ENCODE results near the gene LRRC56.

DNA sequence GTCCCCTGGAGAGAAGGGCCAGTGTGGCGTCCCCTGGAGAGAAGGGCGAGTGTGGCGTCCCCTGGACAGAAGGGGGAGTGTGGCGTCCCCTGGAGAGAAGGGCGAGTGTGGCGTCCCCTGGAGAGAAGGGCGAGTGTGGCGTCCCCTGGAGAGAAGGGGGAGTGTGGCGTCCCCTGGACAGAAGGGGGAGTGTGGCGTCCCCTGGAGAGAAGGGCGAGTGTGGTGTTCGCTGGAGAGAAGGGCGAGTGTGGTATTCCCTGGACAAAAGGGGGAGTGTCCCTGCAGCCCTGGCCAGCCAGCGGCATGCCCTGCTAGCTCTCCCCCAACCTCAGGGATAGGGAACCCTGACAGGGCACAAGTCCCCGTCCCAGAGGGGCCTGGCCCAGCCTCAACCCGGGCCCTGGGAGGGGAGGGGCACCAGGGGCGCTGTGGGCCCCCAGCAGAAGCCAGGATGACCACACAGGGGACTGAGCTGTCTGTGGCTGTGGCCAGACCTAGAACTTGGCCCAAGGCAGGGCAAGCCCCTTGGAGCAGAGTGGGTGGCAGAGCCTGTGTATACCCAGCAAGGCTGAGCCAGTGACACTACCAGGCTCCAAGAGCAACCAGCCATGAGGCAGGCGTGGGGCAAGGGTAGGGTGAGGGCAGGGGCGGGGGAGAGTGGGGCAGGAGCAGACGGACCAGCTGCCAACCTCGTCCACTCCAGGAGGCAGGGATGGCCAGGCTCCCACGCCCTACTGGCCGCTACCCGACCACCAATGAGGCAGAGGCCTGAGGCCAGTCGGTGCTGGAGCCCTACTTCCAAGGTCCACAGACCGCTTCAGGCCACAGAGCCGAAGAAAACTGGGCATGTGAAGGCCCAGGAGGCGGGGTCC, 6.1 kb upstream of the LRRC56 start:
- TF ChIP-seq, protein P1, sequence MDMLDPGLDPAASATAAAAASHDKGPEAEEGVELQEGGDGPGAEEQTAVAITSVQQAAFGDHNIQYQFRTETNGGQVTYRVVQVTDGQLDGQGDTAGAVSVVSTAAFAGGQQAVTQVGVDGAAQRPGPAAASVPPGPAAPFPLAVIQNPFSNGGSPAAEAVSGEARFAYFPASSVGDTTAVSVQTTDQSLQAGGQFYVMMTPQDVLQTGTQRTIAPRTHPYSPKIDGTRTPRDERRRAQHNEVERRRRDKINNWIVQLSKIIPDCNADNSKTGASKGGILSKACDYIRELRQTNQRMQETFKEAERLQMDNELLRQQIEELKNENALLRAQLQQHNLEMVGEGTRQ (CRISPR knock-in tag; IDR thresholded peaks at IDR 0.05), result no peak
- TF ChIP-seq FOXJ3 (CRISPR knock-in tag; IDR thresholded peaks at IDR 0.05; ENCODE audit: borderline replicate concordance) (no peak), ZNF396 (CRISPR knock-in tag; IDR thresholded peaks at IDR 0.05; ENCODE audit: borderline replicate concordance) (no peak), NFATC4 (CRISPR knock-in tag; IDR thresholded peaks at IDR 0.05) (no peak), ETV6 (CRISPR knock-in tag; IDR thresholded peaks at IDR 0.05) (no peak), ATF1 (CRISPR knock-in tag; IDR thresholded peaks at IDR 0.05) (no peak), NFE2L1 (CRISPR knock-in tag; IDR thresholded peaks at IDR 0.05) (no peak)
- TF ChIP-seq, protein P2, sequence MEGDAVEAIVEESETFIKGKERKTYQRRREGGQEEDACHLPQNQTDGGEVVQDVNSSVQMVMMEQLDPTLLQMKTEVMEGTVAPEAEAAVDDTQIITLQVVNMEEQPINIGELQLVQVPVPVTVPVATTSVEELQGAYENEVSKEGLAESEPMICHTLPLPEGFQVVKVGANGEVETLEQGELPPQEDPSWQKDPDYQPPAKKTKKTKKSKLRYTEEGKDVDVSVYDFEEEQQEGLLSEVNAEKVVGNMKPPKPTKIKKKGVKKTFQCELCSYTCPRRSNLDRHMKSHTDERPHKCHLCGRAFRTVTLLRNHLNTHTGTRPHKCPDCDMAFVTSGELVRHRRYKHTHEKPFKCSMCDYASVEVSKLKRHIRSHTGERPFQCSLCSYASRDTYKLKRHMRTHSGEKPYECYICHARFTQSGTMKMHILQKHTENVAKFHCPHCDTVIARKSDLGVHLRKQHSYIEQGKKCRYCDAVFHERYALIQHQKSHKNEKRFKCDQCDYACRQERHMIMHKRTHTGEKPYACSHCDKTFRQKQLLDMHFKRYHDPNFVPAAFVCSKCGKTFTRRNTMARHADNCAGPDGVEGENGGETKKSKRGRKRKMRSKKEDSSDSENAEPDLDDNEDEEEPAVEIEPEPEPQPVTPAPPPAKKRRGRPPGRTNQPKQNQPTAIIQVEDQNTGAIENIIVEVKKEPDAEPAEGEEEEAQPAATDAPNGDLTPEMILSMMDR (IDR thresholded peaks at IDR 0.05), result no peak
- TF ChIP-seq, protein P3, sequence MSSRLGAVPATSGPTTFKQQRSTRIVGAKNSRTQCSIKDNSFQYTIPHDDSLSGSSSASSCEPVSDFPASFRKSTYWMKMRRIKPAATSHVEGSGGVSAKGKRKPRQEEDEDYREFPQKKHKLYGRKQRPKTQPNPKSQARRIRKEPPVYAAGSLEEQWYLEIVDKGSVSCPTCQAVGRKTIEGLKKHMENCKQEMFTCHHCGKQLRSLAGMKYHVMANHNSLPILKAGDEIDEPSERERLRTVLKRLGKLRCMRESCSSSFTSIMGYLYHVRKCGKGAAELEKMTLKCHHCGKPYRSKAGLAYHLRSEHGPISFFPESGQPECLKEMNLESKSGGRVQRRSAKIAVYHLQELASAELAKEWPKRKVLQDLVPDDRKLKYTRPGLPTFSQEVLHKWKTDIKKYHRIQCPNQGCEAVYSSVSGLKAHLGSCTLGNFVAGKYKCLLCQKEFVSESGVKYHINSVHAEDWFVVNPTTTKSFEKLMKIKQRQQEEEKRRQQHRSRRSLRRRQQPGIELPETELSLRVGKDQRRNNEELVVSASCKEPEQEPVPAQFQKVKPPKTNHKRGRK (CRISPR knock-in tag; IDR thresholded peaks at IDR 0.05; ENCODE audit: borderline replicate concordance), result no peak
- TF ChIP-seq, protein P4, sequence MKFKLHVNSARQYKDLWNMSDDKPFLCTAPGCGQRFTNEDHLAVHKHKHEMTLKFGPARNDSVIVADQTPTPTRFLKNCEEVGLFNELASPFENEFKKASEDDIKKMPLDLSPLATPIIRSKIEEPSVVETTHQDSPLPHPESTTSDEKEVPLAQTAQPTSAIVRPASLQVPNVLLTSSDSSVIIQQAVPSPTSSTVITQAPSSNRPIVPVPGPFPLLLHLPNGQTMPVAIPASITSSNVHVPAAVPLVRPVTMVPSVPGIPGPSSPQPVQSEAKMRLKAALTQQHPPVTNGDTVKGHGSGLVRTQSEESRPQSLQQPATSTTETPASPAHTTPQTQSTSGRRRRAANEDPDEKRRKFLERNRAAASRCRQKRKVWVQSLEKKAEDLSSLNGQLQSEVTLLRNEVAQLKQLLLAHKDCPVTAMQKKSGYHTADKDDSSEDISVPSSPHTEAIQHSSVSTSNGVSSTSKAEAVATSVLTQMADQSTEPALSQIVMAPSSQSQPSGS (CRISPR knock-in tag; IDR thresholded peaks at IDR 0.05; ENCODE audit: borderline replicate concordance, low read depth), result no peak
- TF ChIP-seq, protein P5, sequence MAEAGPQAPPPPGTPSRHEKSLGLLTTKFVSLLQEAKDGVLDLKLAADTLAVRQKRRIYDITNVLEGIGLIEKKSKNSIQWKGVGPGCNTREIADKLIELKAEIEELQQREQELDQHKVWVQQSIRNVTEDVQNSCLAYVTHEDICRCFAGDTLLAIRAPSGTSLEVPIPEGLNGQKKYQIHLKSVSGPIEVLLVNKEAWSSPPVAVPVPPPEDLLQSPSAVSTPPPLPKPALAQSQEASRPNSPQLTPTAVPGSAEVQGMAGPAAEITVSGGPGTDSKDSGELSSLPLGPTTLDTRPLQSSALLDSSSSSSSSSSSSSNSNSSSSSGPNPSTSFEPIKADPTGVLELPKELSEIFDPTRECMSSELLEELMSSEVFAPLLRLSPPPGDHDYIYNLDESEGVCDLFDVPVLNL (CRISPR knock-in tag; IDR thresholded peaks at IDR 0.05; ENCODE audit: borderline replicate concordance, low read depth), result no peak
